A673 (cell line): ENCODE data around the gene ZC3H7B. TPM values are rescaled to one million over a fixed set of nuclear protein-coding genes. Genes with fewer than 3 reads are reported as not detected.

Source experiments
- BruUV-seq: library from RNA; stranded (reverse); fragments of 400-500 nt; replicated peaks from 2 replicates; lab custom pipeline; 2021; lab: Mats Ljungman, UMichigan
- CTCF ChIA-PET: fragments of 300-600 bp; sonication (Branson Sonifier 250); formaldehyde crosslinking; loops from one replicate; lab custom pipeline; 2022; ENCODE audit warnings: antibody characterized with exemption; lab: Charles Lee
- POLR2A ChIA-PET: fragments of 300-600 bp; sonication (Branson Sonifier 250); formaldehyde crosslinking; loops from one replicate; lab custom pipeline; 2022; ENCODE audit warnings: antibody characterized with exemption; ENCODE audit not compliant: low non-redundant PET; lab: Charles Lee
- DNase-seq: peaks from one replicate; pipeline ENCODE4 v3.0.0-alpha.2; 2015; ENCODE audit warnings: low spot score
- H3K27ac ChIP-seq: fragments of 200-600 bp; sonication (generic); 2 replicates; pipeline ENCODE4 v1.5.1; 2016; ENCODE audit warnings: mixed run types, low read depth, mild to moderate bottlenecking, mixed read lengths, antibody characterized with exemption, low read length; ENCODE audit not compliant: poor library complexity, severe bottlenecking
- H3K27me3 ChIP-seq: fragments of 200-600 bp; sonication (generic); replicated peaks from 2 replicates; pipeline ENCODE4 v1.6.1; 2017; ENCODE audit warnings: mixed run types, low read depth, mild to moderate bottlenecking, mixed read lengths, antibody characterized with exemption, low read length; ENCODE audit not compliant: insufficient read depth, poor library complexity
- H3K36me3 ChIP-seq: fragments of 200-600 bp; sonication (generic); 2 replicates; pipeline ENCODE4 v1.6.1; 2016; ENCODE audit warnings: mixed run types, mild to moderate bottlenecking, mixed read lengths, antibody characterized with exemption, low read length; ENCODE audit not compliant: insufficient read depth, poor library complexity, severe bottlenecking
- H3K4me1 ChIP-seq: fragments of 200-600 bp; sonication (generic); 2 replicates; pipeline ENCODE4 v1.6.1; 2017; ENCODE audit warnings: mixed run types, mild to moderate bottlenecking, mixed read lengths, antibody characterized with exemption, low read length; ENCODE audit not compliant: insufficient read depth, poor library complexity, severe bottlenecking
- H3K4me3 ChIP-seq: fragments of 200-600 bp; sonication (generic); 2 replicates; pipeline ENCODE4 v1.5.1; 2016; ENCODE audit warnings: low read depth, mixed run types, mild to moderate bottlenecking, mixed read lengths, low read length; ENCODE audit not compliant: poor library complexity, severe bottlenecking
- H3K9me3 ChIP-seq: fragments of 200-600 bp; sonication (generic); 2 replicates; pipeline ENCODE4 v1.6.1; 2016; ENCODE audit warnings: mixed run types, low read depth, mild to moderate bottlenecking, mixed read lengths, antibody characterized with exemption, low read length; ENCODE audit not compliant: poor library complexity, severe bottlenecking
- CTCF ChIP-seq: fragments of 300-800, 200-600 bp; sonication (generic); conservative IDR thresholded peaks from 2 replicates; pipeline ENCODE4 v1.5.1; 2017; ENCODE audit warnings: low read depth, mild to moderate bottlenecking, antibody characterized with exemption, low read length, moderate library complexity, mixed read lengths
- EZH2 ChIP-seq: fragments of 200-600 bp; sonication (generic); IDR thresholded peaks from 2 replicates; pipeline ENCODE4 v1.6.1; 2017; ENCODE audit warnings: borderline replicate concordance, low read depth, mild to moderate bottlenecking, mixed read lengths, antibody characterized with exemption, low read length; ENCODE audit not compliant: poor library complexity, severe bottlenecking
- intact Hi-C: fragments of 100-400 bp; cut with micrococcal nuclease; formaldehyde crosslinking; loops from one replicate; pipeline ENCODE4 v1.10.0; 2022; ENCODE audit not compliant: unreplicated experiment
- total RNA-seq: library from RNA; stranded (reverse); gene quantifications from 2 replicates; pipeline ENCODE4 v1.2.3, GENCODE V29; 2021

Gene ZC3H7B
- total RNA-seq, 1 experiment from 2014 or later, result 90.4 TPM

GRCh38 chr22:41343300-41343699 is 42.0 kb downstream of the ZC3H7B start:
- H3K27ac ChIP-seq, result no peak overlapping the region
- H3K36me3 ChIP-seq, result peaks cover 47% of the 10 kb centered on the region
- H3K4me1 ChIP-seq, result no peaks in the 10 kb centered on the region
- DNase-seq, result no peak
- ChIA-PET POLR2A (no interaction called here), CTCF (no interaction called here)
- H3K9me3 ChIP-seq, result no peaks in the 10 kb centered on the region
- no TSS peak for BruUV-seq
- intact Hi-C loops, result no loop called here
- no peaks in the 10 kb centered on the region for H3K27me3 ChIP-seq
- TF ChIP-seq CTCF, result no peak
- no peak for TF ChIP-seq EZH2
- H3K4me3 ChIP-seq, result no peak overlapping the region

- H3K27me3 ChIP-seq, result no peaks in the 10 kb centered on the region
- intact Hi-C loops, result no loop called here
- H3K9me3 ChIP-seq, result no peaks in the 10 kb centered on the region
- ChIA-PET CTCF (no interaction called here), POLR2A (no interaction called here)
- H3K27ac ChIP-seq, result no peak overlapping the region
- H3K36me3 ChIP-seq, result peaks cover 47% of the 10 kb centered on the region
- DNase-seq, result no peak
- no peaks in the 10 kb centered on the region for H3K4me1 ChIP-seq
- H3K4me3 ChIP-seq, result no peak overlapping the region
- TF ChIP-seq EZH2 (no peak), CTCF (no peak)
- no TSS peak for BruUV-seq
Measured at GRCh38 chr22:41343717-41344116, 42.4 kb downstream of the ZC3H7B start.

GRCh38 chr22:41344189-41344788 is 43.0 kb downstream of the ZC3H7B start:
- no TSS peak for BruUV-seq
- POLR2A ChIA-PET, result interaction anchor here (0.6 kb wide), 2 partner anchors 38 to 109 kb away, joined by 3 to 6 read pairs; no protein-coding TSS in a partner anchor
- Histone ChIP-seq H3K4me3 (no peak overlapping the region), H3K4me1 (no peaks in the 10 kb centered on the region), H3K27me3 (no peaks in the 10 kb centered on the region), H3K27ac (peak overlapping the region; percentile 64), H3K36me3 (peaks cover 47% of the 10 kb centered on the region), H3K9me3 (no peaks in the 10 kb centered on the region)
- DNase-seq, result no peak
- no peak for TF ChIP-seq CTCF
- no peak for TF ChIP-seq EZH2
- CTCF ChIA-PET, result no interaction called here
- intact Hi-C loops, result no loop called here
